ENCODE data around the gene TRPV3. TPM values are rescaled to one million over a fixed set of nuclear protein-coding genes. Genes with fewer than 3 reads are reported as not detected.

The TRPV3 gene
- total and polyA plus RNA-seq, 5 donors from 2014 or later = 0.06 to 0.25 TPM; not detected in 3

- Histone ChIP-seq H3K27me3 (ENCODE audit: control insufficient read depth, insufficient read depth, low read length) (no peaks in the 10 kb centered on the region), H3K4me3 (ENCODE audit: low read depth, low read length) (no peak overlapping the region)
These were observed 470 bp downstream of the TRPV3 start for GRCh38 chr17:3556916-3557767.

DNA sequence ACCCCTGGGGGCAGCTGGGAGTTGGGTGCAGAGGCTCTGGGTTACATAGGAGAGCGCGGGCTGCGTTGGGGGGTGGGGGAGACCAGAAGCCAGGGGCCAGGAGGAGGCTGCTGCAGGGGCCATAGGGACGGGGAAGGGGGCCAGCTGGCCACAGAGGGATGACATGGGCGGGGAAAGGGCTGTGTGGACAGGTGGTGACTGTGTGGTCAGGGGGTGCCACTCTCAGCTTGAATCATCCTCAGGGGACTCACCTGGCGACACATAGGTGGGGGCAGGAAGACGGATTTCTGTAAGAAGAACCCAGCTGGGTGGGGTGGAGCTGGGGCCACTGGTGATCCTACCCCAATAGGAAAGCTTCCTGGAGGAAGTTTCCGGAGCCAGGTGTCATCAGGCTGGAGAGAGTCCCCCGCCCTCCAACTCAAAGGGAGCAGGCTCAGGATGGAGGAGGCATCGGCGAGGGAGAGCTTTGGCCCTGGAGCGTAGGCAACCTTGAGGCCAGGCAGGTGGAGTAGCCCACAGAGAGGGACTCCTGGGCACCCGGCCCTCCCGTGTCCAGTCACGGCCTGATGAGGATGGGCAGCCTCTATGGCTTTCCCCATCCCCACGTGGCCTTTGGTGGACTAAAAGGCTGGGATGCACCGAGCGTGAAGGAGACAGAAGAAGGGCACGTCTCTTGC, 1.2 kb downstream of the TRPV3 start:
- H3K27ac Mint-ChIP-seq = no peak overlapping the region
- peaks cover 17% of the 10 kb centered on the region for H3K4me1 ChIP-seq (ENCODE audit: control insufficient read depth, insufficient read depth, low read length, poor library complexity, severe bottlenecking)
- H3K4me1 Mint-ChIP-seq = peaks cover 0 to 24% (median 6%) of the 10 kb centered on the region in 4 donors
- no peaks in the 10 kb centered on the region for H3K27me3 ChIP-seq (ENCODE audit: control insufficient read depth, insufficient read depth, low read length)
- DNase-seq (no peak), ATAC-seq (ENCODE audit: low read depth in 2 of 2) (no peak)
- no peak overlapping the region for H3K27ac ChIP-seq (ENCODE audit: insufficient read depth, low read length, poor library complexity, severe bottlenecking)
- peaks cover 0 to 1% (median 0%) of the 10 kb centered on the region in 7 donors for H3K9me3 Mint-ChIP-seq
- no peak overlapping the region for H3K4me3 ChIP-seq (ENCODE audit: low read depth, low read length)
- no peak overlapping the region for H3K4me3 Mint-ChIP-seq
- H3K36me3 Mint-ChIP-seq = no peaks in the 10 kb centered on the region
- H3K27me3 Mint-ChIP-seq = peaks cover 5% of the 10 kb centered on the region
- no peaks in the 10 kb centered on the region for H3K36me3 ChIP-seq (ENCODE audit: control insufficient read depth, insufficient read depth, low read length)
- H3K9me3 ChIP-seq (ENCODE audit: control insufficient read depth in 2 of 2, low read length in 2 of 2) = no peaks in the 10 kb centered on the region

More at GRCh38 chr17:3556916-3557767, 470 bp downstream of the TRPV3 start:
- Histone ChIP-seq H3K27ac (ENCODE audit: insufficient read depth, low read length, poor library complexity, severe bottlenecking) (no peak overlapping the region), H3K4me1 (ENCODE audit: control insufficient read depth, insufficient read depth, low read length, poor library complexity, severe bottlenecking) (peaks cover 17% of the 10 kb centered on the region), H3K36me3 (ENCODE audit: control insufficient read depth, insufficient read depth, low read length) (no peaks in the 10 kb centered on the region), H3K9me3 (ENCODE audit: control insufficient read depth in 2 of 2, low read length in 2 of 2) (no peaks in the 10 kb centered on the region)
- Mint-ChIP-seq H3K4me3 (no peak overlapping the region), H3K36me3 (no peaks in the 10 kb centered on the region), H3K4me1 (peaks cover 0 to 24% (median 8%) of the 10 kb centered on the region in 4 donors), H3K27me3 (peaks cover 5% of the 10 kb centered on the region), H3K9me3 (peaks cover 0 to 1% (median 0%) of the 10 kb centered on the region in 7 donors), H3K27ac (no peak overlapping the region)
- no peak for ATAC-seq (ENCODE audit: low read depth in 2 of 2)
- no peak for DNase-seq

DNA sequence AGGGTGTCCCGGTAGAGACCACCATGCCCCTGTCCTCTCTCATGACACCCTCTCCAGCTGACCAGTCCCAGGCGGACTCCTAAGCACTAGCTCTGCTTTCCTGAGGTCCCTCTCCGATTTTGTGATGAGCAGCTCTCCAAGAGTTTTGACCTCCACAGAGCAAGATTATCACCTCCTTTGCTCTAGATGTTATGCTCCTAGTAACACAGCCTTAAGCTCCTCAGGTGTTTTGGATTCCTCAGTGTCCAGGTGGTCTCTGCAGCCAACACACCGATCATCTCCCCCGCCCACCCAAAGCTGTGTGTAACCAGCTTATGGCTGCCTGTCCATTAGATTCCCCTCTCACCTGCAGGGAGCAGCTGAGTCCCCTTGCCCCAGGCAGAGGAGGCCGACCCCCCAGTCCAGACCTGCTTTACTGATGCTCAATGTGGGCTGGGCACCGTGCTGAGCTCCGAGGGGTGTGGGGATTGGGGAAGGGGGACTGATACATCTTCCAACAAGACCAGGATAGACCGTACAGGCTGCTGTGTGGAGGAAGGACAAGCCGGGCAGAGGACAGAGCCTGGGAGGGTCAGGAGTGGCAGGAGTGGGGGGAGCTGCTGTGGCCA, 2.3 kb downstream of the TRPV3 start:
- H3K9me3 ChIP-seq (ENCODE audit: control insufficient read depth in 2 of 2, low read length in 2 of 2) = no peaks in the 10 kb centered on the region
- H3K27ac ChIP-seq (ENCODE audit: insufficient read depth, low read length, poor library complexity, severe bottlenecking) = no peak overlapping the region
- Mint-ChIP-seq H3K4me3 (no peak overlapping the region), H3K36me3 (no peaks in the 10 kb centered on the region), H3K9me3 (peaks cover 0 to under 1% (median 0%) of the 10 kb centered on the region in 7 donors), H3K4me1 (peaks cover 0 to 24% (median 6%) of the 10 kb centered on the region in 4 donors), H3K27me3 (peaks cover 5% of the 10 kb centered on the region), H3K27ac (no peak overlapping the region)
- no peaks in the 10 kb centered on the region for H3K36me3 ChIP-seq (ENCODE audit: control insufficient read depth, insufficient read depth, low read length)
- H3K4me1 ChIP-seq (ENCODE audit: control insufficient read depth, insufficient read depth, low read length, poor library complexity, severe bottlenecking) = peaks cover 17% of the 10 kb centered on the region
- H3K27me3 ChIP-seq (ENCODE audit: control insufficient read depth, insufficient read depth, low read length) = no peaks in the 10 kb centered on the region
- no peak overlapping the region for H3K4me3 ChIP-seq (ENCODE audit: low read depth, low read length)
- DNase-seq (no peak), ATAC-seq (ENCODE audit: low read depth in 2 of 2) (no peak)

DNA sequence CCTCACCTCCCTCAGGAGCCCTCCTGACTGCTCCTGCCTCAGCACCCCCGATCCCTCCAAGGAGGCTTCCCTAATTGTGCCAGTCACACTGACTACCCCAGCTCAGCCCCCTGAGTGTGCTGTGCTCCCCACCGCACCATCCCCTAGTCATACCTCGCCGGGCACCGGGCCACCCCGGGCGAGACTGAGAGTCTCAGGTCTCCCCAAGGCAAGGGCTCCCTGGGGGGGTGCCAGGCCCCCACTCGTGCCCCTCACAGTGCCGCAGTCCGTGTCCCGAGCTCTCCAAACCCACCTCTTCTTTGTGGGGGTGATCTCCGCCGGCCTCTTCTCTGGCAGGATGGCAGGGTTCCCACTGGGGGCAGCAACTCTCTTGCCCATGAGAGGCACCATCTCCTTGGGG, 3.2 kb downstream of the TRPV3 start:
- Mint-ChIP-seq H3K4me1 (peaks cover 0 to 24% (median 6%) of the 10 kb centered on the region in 4 donors), H3K9me3 (no peaks in the 10 kb centered on the region), H3K27me3 (peaks cover 5% of the 10 kb centered on the region), H3K36me3 (no peaks in the 10 kb centered on the region), H3K27ac (no peak overlapping the region), H3K4me3 (no peak overlapping the region)
- H3K27me3 ChIP-seq (ENCODE audit: control insufficient read depth, insufficient read depth, low read length) = peaks cover 2% of the 10 kb centered on the region
- no peaks in the 10 kb centered on the region for H3K9me3 ChIP-seq (ENCODE audit: control insufficient read depth in 2 of 2, low read length in 2 of 2)
- no peak overlapping the region for H3K27ac ChIP-seq (ENCODE audit: insufficient read depth, low read length, poor library complexity, severe bottlenecking)
- H3K4me1 ChIP-seq (ENCODE audit: control insufficient read depth, insufficient read depth, low read length, poor library complexity, severe bottlenecking) = peaks cover 17% of the 10 kb centered on the region
- ATAC-seq (ENCODE audit: low read depth in 2 of 2) = no peak
- H3K36me3 ChIP-seq (ENCODE audit: control insufficient read depth, insufficient read depth, low read length) = no peaks in the 10 kb centered on the region
- no peak overlapping the region for H3K4me3 ChIP-seq (ENCODE audit: low read depth, low read length)
- DNase-seq = no peak

- no peak overlapping the region for H3K4me3 ChIP-seq (ENCODE audit: low read depth, low read length)
- no peak overlapping the region for H3K27ac ChIP-seq (ENCODE audit: insufficient read depth, low read length, poor library complexity, severe bottlenecking)
- DNase-seq (no peak), ATAC-seq (ENCODE audit: low read depth in 2 of 2) (no peak)
- peaks cover 14% of the 10 kb centered on the region for H3K4me1 ChIP-seq (ENCODE audit: control insufficient read depth, insufficient read depth, low read length, poor library complexity, severe bottlenecking)
- no peaks in the 10 kb centered on the region for H3K9me3 ChIP-seq (ENCODE audit: control insufficient read depth in 2 of 2, low read length in 2 of 2)
- no peaks in the 10 kb centered on the region for H3K9me3 Mint-ChIP-seq
- no peaks in the 10 kb centered on the region for H3K36me3 ChIP-seq (ENCODE audit: control insufficient read depth, insufficient read depth, low read length)
- H3K36me3 Mint-ChIP-seq = no peaks in the 10 kb centered on the region
- H3K27me3 Mint-ChIP-seq = peaks cover 8% of the 10 kb centered on the region
- peaks cover 0 to 18% (median 5%) of the 10 kb centered on the region in 4 donors for H3K4me1 Mint-ChIP-seq
- H3K4me3 Mint-ChIP-seq = no peak overlapping the region
- peaks cover 2% of the 10 kb centered on the region for H3K27me3 ChIP-seq (ENCODE audit: control insufficient read depth, insufficient read depth, low read length)
- peak overlapping the region in 1 of 3 donors; percentile 65 for H3K27ac Mint-ChIP-seq
These were observed 3.9 kb downstream of the TRPV3 start for GRCh38 chr17:3553419-3554401.

GRCh38 chr17:3552916-3553315, 4.7 kb downstream of the TRPV3 start:
- Histone ChIP-seq H3K9me3 (ENCODE audit: control insufficient read depth in 2 of 2, low read length in 2 of 2) (no peaks in the 10 kb centered on the region), H3K27me3 (ENCODE audit: control insufficient read depth, insufficient read depth, low read length) (peaks cover 2% of the 10 kb centered on the region), H3K4me1 (ENCODE audit: control insufficient read depth, insufficient read depth, low read length, poor library complexity, severe bottlenecking) (peaks cover 8% of the 10 kb centered on the region), H3K4me3 (ENCODE audit: low read depth, low read length) (no peak overlapping the region), H3K27ac (ENCODE audit: insufficient read depth, low read length, poor library complexity, severe bottlenecking) (no peak overlapping the region), H3K36me3 (ENCODE audit: control insufficient read depth, insufficient read depth, low read length) (no peaks in the 10 kb centered on the region)
- H3K4me1 Mint-ChIP-seq = peaks cover 0 to 10% (median 0%) of the 10 kb centered on the region in 4 donors
- no peaks in the 10 kb centered on the region for H3K36me3 Mint-ChIP-seq
- no peaks in the 10 kb centered on the region for H3K9me3 Mint-ChIP-seq
- ATAC-seq (ENCODE audit: low read depth in 2 of 2) = no peak
- no peak overlapping the region for H3K27ac Mint-ChIP-seq
- no peak for DNase-seq
- no peak overlapping the region for H3K4me3 Mint-ChIP-seq
- peaks cover 10% of the 10 kb centered on the region for H3K27me3 Mint-ChIP-seq

DNA sequence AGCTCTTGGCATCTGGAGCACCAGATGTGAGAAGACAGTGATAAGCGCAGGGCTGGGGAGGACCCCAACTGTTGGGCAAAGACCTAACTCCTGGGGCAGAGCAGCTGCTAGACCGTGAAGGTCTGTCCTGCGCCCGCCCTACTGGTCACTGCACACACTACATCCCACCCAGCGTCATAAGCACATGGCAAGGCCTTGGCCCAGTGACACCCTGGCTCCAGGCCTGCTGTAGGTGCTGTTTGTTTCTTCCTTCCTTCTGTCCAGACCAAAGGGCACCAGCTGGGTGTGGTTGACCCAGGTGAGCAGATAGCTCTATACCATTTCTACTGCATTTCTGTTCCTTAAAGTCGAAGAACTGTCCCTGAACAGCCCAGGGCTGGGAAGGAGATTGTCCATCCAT, 6.4 kb downstream of the TRPV3 start:
- no peaks in the 10 kb centered on the region for H3K36me3 ChIP-seq (ENCODE audit: control insufficient read depth, insufficient read depth, low read length)
- ATAC-seq (ENCODE audit: low read depth in 2 of 2) = no peak
- no peak overlapping the region for H3K4me3 ChIP-seq (ENCODE audit: low read depth, low read length)
- peaks cover 2% of the 10 kb centered on the region for H3K27me3 ChIP-seq (ENCODE audit: control insufficient read depth, insufficient read depth, low read length)
- no peaks in the 10 kb centered on the region for H3K9me3 Mint-ChIP-seq
- no peak overlapping the region for H3K27ac ChIP-seq (ENCODE audit: insufficient read depth, low read length, poor library complexity, severe bottlenecking)
- H3K4me1 Mint-ChIP-seq = no peaks in the 10 kb centered on the region
- H3K4me1 ChIP-seq (ENCODE audit: control insufficient read depth, insufficient read depth, low read length, poor library complexity, severe bottlenecking) = no peaks in the 10 kb centered on the region
- H3K9me3 ChIP-seq (ENCODE audit: control insufficient read depth in 2 of 2, low read length in 2 of 2) = no peaks in the 10 kb centered on the region
- no peaks in the 10 kb centered on the region for H3K36me3 Mint-ChIP-seq
- no peak overlapping the region for H3K4me3 Mint-ChIP-seq
- peaks cover 10% of the 10 kb centered on the region for H3K27me3 Mint-ChIP-seq
- no peak overlapping the region for H3K27ac Mint-ChIP-seq
- DNase-seq = no peak

Data from CD4-positive, CD25-positive, alpha-beta regulatory T cell (primary cell).